ENCODE measurements around the gene HYAL3. TPM values are rescaled to one million over a fixed set of nuclear protein-coding genes. Genes with fewer than 3 reads are reported as not detected.

The HYAL3 gene
- total and polyA plus RNA-seq, 2 of the 13 experiments (the other 11 are each of a cell fraction or from before 2014, with no cell fraction given): 5.5 to 10.4 TPM

- POLR2A ChIA-PET: no interaction called here
Measured at GRCh38 chr3:50340448-50341329, 41.5 kb upstream of the HYAL3 start, which contains the start of gene RASSF1. Gene RASSF1 (minus strand): TSS chr3:50340836. CDS start chr3:50340805, 31 bp downstream.

More at GRCh38 chr3:50340448-50341329, 41.5 kb upstream of the HYAL3 start, which contains the start of gene RASSF1:
- in situ Hi-C loops (cut with HindIII; ENCODE audit: extremely low pct_ligation_motif_present, low pct_unique_long_range_greater_than_20kb): loop anchor here (10.0 kb wide), 1 partner anchor 204 kb away; no protein-coding TSS in a partner anchor
- DNase-seq (ENCODE audit: low spot score) (no peak), ATAC-seq (no peak), FAIRE-seq (no peak)
- intact Hi-C loops (cut with micrococcal nuclease; ENCODE audit: unreplicated experiment): loop anchor here (10.0 kb wide), 1 partner anchor 204 kb away; no protein-coding TSS in a partner anchor
- Histone ChIP-seq H3K9ac (ENCODE audit: insufficient read depth, low read depth, low read length) (no peak within 1 kb of the TSS), H3K4me3 (replicated peaks in 1 of 3; ENCODE audit: insufficient read depth in 1 of 3, low read depth in 2 of 3, low read length in 3 of 3) (no peak within 1 kb of the TSS), H3K4me2 (ENCODE audit: low read depth, low read length) (no peak within 1 kb of the TSS), H3K27ac (ENCODE audit: extremely low read length, insufficient read depth, low read length) (no peak within 1 kb of the TSS), H2AFZ (ENCODE audit: low read length) (no peak within 1 kb of the TSS), H3K79me2 (ENCODE audit: insufficient read depth, low read length) (peaks cover 12% of the 10 kb centered on the region), H3K27me3 (ENCODE audit: control insufficient read depth in 1 of 2, insufficient read depth in 2 of 2, low read length in 2 of 2) (peaks cover 1 to 2% of the 10 kb centered on the region in 2 experiments; a peak in 1 of 5 replicates), H3K9me3 (ENCODE audit: low read length) (no peaks in the 10 kb centered on the region), H3K4me1 (ENCODE audit: insufficient read depth, low read length) (peaks cover 57% of the 10 kb centered on the region), H3K36me3 (replicated peaks in 1 of 2; ENCODE audit: control insufficient read depth in 1 of 2, insufficient read depth in 2 of 2, low read length in 2 of 2) (no peaks in the 10 kb centered on the region), H4K20me1 (ENCODE audit: insufficient read depth, low read length) (no peaks in the 10 kb centered on the region)
- 93% methylated on average over 78 of the region's 85 CpGs for WGBS (ENCODE audit: low lambda C conversion rate)
- TF ChIP-seq U2AF1 (optimal IDR thresholded peaks at IDR 0.05; ENCODE audit: low read depth, low read length) (no peak), ZNF274 (CRISPR knock-in tag; IDR thresholded peaks at IDR 0.05) (no peak), TCF7 (IDR thresholded peaks at IDR 0.05; ENCODE audit: low read depth) (no peak), DR1 (CRISPR knock-in tag; IDR thresholded peaks at IDR 0.05) (no peak), ZNF572 (CRISPR knock-in tag; IDR thresholded peaks at IDR 0.05) (no peak), CREBL2 (CRISPR knock-in tag; IDR thresholded peaks at IDR 0.05; ENCODE audit: borderline replicate concordance) (no peak), ZBTB7B (CRISPR knock-in tag; IDR thresholded peaks at IDR 0.05) (no peak), ARNTL (CRISPR knock-in tag; IDR thresholded peaks at IDR 0.05) (no peak), EEA1 (CRISPR knock-in tag; IDR thresholded peaks at IDR 0.05; ENCODE audit: borderline replicate concordance) (no peak), ZNF713 (CRISPR knock-in tag; IDR thresholded peaks at IDR 0.05) (no peak)
- TF ChIP-seq, protein P1, sequence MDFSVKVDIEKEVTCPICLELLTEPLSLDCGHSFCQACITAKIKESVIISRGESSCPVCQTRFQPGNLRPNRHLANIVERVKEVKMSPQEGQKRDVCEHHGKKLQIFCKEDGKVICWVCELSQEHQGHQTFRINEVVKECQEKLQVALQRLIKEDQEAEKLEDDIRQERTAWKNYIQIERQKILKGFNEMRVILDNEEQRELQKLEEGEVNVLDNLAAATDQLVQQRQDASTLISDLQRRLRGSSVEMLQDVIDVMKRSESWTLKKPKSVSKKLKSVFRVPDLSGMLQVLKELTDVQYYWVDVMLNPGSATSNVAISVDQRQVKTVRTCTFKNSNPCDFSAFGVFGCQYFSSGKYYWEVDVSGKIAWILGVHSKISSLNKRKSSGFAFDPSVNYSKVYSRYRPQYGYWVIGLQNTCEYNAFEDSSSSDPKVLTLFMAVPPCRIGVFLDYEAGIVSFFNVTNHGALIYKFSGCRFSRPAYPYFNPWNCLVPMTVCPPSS (IDR thresholded peaks at IDR 0.05): no peak
- TF ChIP-seq, protein P2, sequence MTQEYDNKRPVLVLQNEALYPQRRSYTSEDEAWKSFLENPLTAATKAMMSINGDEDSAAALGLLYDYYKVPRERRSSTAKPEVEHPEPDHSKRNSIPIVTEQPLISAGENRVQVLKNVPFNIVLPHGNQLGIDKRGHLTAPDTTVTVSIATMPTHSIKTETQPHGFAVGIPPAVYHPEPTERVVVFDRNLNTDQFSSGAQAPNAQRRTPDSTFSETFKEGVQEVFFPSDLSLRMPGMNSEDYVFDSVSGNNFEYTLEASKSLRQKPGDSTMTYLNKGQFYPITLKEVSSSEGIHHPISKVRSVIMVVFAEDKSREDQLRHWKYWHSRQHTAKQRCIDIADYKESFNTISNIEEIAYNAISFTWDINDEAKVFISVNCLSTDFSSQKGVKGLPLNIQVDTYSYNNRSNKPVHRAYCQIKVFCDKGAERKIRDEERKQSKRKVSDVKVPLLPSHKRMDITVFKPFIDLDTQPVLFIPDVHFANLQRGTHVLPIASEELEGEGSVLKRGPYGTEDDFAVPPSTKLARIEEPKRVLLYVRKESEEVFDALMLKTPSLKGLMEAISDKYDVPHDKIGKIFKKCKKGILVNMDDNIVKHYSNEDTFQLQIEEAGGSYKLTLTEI (CRISPR knock-in tag; conservative IDR thresholded peaks at IDR 0.05): no peak
- BruUV-seq (replicated peaks): no TSS peak
- CTCF ChIA-PET (ENCODE audit: low intra/inter-chr PET ratio, low total read pairs): no interaction called here
